Mucosa of rectum (tissue), 2 donors: ENCODE data around the gene SORCS2.

Experiments used
- H3K27ac ChIP-seq, 2 donors: one replicate each; pipeline ENCODE4 v1.7.0; 2013; ENCODE audit warnings: inconsistent platforms in 2 of 2, low read depth in 2 of 2, low read length in 2 of 2
- H3K27me3 ChIP-seq, 2 donors: one replicate each; pipeline ENCODE4 v1.7.0; 2013; ENCODE audit warnings: low read length in 2 of 2; ENCODE audit not compliant: control insufficient read depth in 2 of 2, insufficient read depth in 2 of 2
- H3K36me3 ChIP-seq, 2 donors: one replicate each; pipeline ENCODE4 v1.7.0; 2013; ENCODE audit warnings: low read length in 2 of 2; ENCODE audit not compliant: control insufficient read depth in 2 of 2, insufficient read depth in 2 of 2
- H3K4me1 ChIP-seq, 2 donors: one replicate each; pipeline ENCODE4 v1.7.0; 2013; ENCODE audit warnings: low read length in 2 of 2, mild to moderate bottlenecking in 1 of 2; ENCODE audit not compliant: control insufficient read depth in 2 of 2, insufficient read depth in 2 of 2
- H3K4me3 ChIP-seq, 2 donors: one replicate each; pipeline ENCODE4 v1.7.0; 2013; ENCODE audit warnings: low read length in 2 of 2
- H3K9ac ChIP-seq, 2 donors: one replicate each; pipeline ENCODE4 v1.7.0; 2013; ENCODE audit warnings: low read length in 2 of 2, low read depth in 1 of 2, mild to moderate bottlenecking in 1 of 2
- H3K9me3 ChIP-seq, 2 donors: one replicate each; pipeline ENCODE4 v1.7.0; 2013; ENCODE audit warnings: low read length in 2 of 2; ENCODE audit not compliant: control insufficient read depth in 2 of 2
- donor health status: healthy.
- donor health status: Normal muscosa, but diverticular disease.

Gene SORCS2

GRCh38 chr4:7253341-7253700 lies 61.0 kb downstream of the SORCS2 start:
- Histone ChIP-seq H3K4me1 (peaks cover 0 to 3% of the 10 kb centered on the region in 2 donors), H3K9ac (no peak overlapping the region), H3K27ac (no peak overlapping the region), H3K27me3 (no peaks in the 10 kb centered on the region), H3K9me3 (no peaks in the 10 kb centered on the region), H3K36me3 (no peaks in the 10 kb centered on the region), H3K4me3 (no peak overlapping the region)

GRCh38 chr4:7253837-7254236 lies 61.5 kb downstream of the SORCS2 start:
- H3K9me3 ChIP-seq: no peaks in the 10 kb centered on the region
- H3K36me3 ChIP-seq: no peaks in the 10 kb centered on the region
- H3K4me3 ChIP-seq: no peak overlapping the region
- H3K4me1 ChIP-seq: peaks cover 0 to 3% of the 10 kb centered on the region in 2 donors
- H3K9ac ChIP-seq: no peak overlapping the region
- no peaks in the 10 kb centered on the region for H3K27me3 ChIP-seq
- no peak overlapping the region for H3K27ac ChIP-seq

- Histone ChIP-seq H3K27me3 (no peaks in the 10 kb centered on the region), H3K9ac (no peak overlapping the region), H3K4me3 (no peak overlapping the region), H3K9me3 (no peaks in the 10 kb centered on the region), H3K27ac (no peak overlapping the region), H3K36me3 (no peaks in the 10 kb centered on the region), H3K4me1 (peaks cover 0 to 3% of the 10 kb centered on the region in 2 donors)
Measured at GRCh38 chr4:7254736-7255487, 62.6 kb downstream of the SORCS2 start.

GRCh38 chr4:7255488-7255881 lies 63.1 kb downstream of the SORCS2 start:
- H3K27me3 ChIP-seq: no peaks in the 10 kb centered on the region
- no peaks in the 10 kb centered on the region for H3K9me3 ChIP-seq
- peaks cover 0 to 3% of the 10 kb centered on the region in 2 donors for H3K4me1 ChIP-seq
- H3K4me3 ChIP-seq: no peak overlapping the region
- no peaks in the 10 kb centered on the region for H3K36me3 ChIP-seq
- H3K27ac ChIP-seq: no peak overlapping the region
- no peak overlapping the region for H3K9ac ChIP-seq

GRCh38 chr4:7255996-7256395 lies 63.7 kb downstream of the SORCS2 start:
- Histone ChIP-seq H3K36me3 (no peaks in the 10 kb centered on the region), H3K4me1 (peaks cover 0 to under 1% of the 10 kb centered on the region in 2 donors), H3K4me3 (no peak overlapping the region), H3K9me3 (no peaks in the 10 kb centered on the region), H3K9ac (no peak overlapping the region), H3K27me3 (no peaks in the 10 kb centered on the region), H3K27ac (no peak overlapping the region)

- H3K4me1 ChIP-seq: no peaks in the 10 kb centered on the region
Measured at GRCh38 chr4:7256984-7257810, 64.9 kb downstream of the SORCS2 start.

GRCh38 chr4:7259039-7259438 lies 66.7 kb downstream of the SORCS2 start:
- Histone ChIP-seq H3K9ac (no peak overlapping the region), H3K4me1 (no peaks in the 10 kb centered on the region), H3K27me3 (no peaks in the 10 kb centered on the region), H3K27ac (no peak overlapping the region), H3K36me3 (no peaks in the 10 kb centered on the region), H3K9me3 (no peaks in the 10 kb centered on the region), H3K4me3 (no peak overlapping the region)

More at GRCh38 chr4:7256984-7257810, 64.9 kb downstream of the SORCS2 start:
- H3K4me3 ChIP-seq: no peak overlapping the region
- no peaks in the 10 kb centered on the region for H3K27me3 ChIP-seq
- no peaks in the 10 kb centered on the region for H3K9me3 ChIP-seq
- H3K27ac ChIP-seq: no peak overlapping the region
- no peaks in the 10 kb centered on the region for H3K36me3 ChIP-seq
- no peak overlapping the region for H3K9ac ChIP-seq

GRCh38 chr4:7260569-7260968 lies 68.2 kb downstream of the SORCS2 start:
- H3K27me3 ChIP-seq: no peaks in the 10 kb centered on the region
- no peak overlapping the region for H3K4me3 ChIP-seq
- H3K9ac ChIP-seq: no peak overlapping the region
- no peaks in the 10 kb centered on the region for H3K4me1 ChIP-seq
- no peaks in the 10 kb centered on the region for H3K36me3 ChIP-seq
- H3K27ac ChIP-seq: no peak overlapping the region
- H3K9me3 ChIP-seq: no peaks in the 10 kb centered on the region

GRCh38 chr4:7261087-7261486 lies 68.7 kb downstream of the SORCS2 start:
- Histone ChIP-seq H3K27me3 (no peaks in the 10 kb centered on the region), H3K4me3 (no peak overlapping the region), H3K27ac (no peak overlapping the region), H3K36me3 (no peaks in the 10 kb centered on the region), H3K4me1 (no peaks in the 10 kb centered on the region), H3K9ac (no peak overlapping the region), H3K9me3 (no peaks in the 10 kb centered on the region)

- Histone ChIP-seq H3K27me3 (no peaks in the 10 kb centered on the region), H3K9me3 (no peaks in the 10 kb centered on the region), H3K36me3 (no peaks in the 10 kb centered on the region), H3K4me1 (no peaks in the 10 kb centered on the region), H3K4me3 (no peak overlapping the region), H3K9ac (no peak overlapping the region), H3K27ac (no peak overlapping the region)
Measured at GRCh38 chr4:7261536-7261935, 69.2 kb downstream of the SORCS2 start.
